ENCODE results near the gene GPR3. TPM values are rescaled to one million over a fixed set of nuclear protein-coding genes. Genes with fewer than 3 reads are reported as not detected.

GPR3 gene
- total and polyA plus RNA-seq, 2 of the 8 experiments (the other 6 are each of a cell fraction or from before 2014, with no cell fraction given), result 9.9 to 26.5 TPM

DNA sequence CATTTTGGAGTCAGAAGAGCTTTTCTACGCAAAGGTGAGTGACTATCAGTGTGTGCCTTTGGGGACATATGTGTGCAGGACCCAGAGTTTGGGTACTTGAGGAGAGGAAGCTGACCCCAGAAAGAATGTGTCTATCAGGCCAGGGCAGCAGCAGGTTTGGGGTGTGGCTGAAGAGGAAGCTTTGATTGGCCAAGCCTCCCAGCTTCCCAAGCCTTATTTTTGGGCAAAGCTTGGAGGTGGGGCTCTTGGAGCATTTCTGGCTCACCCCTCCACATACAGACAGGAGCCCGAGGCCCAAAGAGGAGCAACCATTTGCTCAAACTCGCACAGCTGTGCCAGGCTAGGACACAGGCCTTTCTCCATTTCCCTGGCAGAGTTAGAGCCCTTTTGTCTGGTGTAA, 4.7 kb downstream of the GPR3 start (continued):
- no peak for TF ChIP-seq RXRA (IDR thresholded peaks at IDR 0.05; ENCODE audit: insufficient read depth, low read depth, low read length)
- no peak for TF ChIP-seq EP300 (IDR thresholded peaks at IDR 0.05; ENCODE audit: borderline replicate concordance in 1 of 2, low read depth in 2 of 2, low read length in 2 of 2)
- TF ChIP-seq YY1 (IDR thresholded peaks at IDR 0.05; ENCODE audit: low read depth, low read length), result no peak
- no peak for TF ChIP-seq RNF2 (IDR thresholded peaks at IDR 0.05; ENCODE audit: borderline replicate concordance, low read depth, low read length, missing control alignments, poor library complexity, severe bottlenecking)
- TF ChIP-seq CBX5 (IDR thresholded peaks at IDR 0.05; ENCODE audit: low read depth, low read length), result no peak

Measured in H1 (cell line).